ENCODE data around the gene CETP. TPM values are rescaled to one million over a fixed set of nuclear protein-coding genes. Genes with fewer than 3 reads are reported as not detected.

Gene CETP
- total RNA-seq, 1 donor from 2014 or later, result 0.16 TPM

GRCh38 chr16:57022445-57022844, 60.7 kb downstream of the CETP start:
- DNase-seq, result no peak

GRCh38 chr16:57023541-57024249, 61.9 kb downstream of the CETP start:
- TF ChIP-seq CTCF (IDR thresholded peaks at IDR 0.05; ENCODE audit: borderline replicate concordance), result no peak
- Histone ChIP-seq H3K36me3 (peaks cover 33% of the 10 kb centered on the region), H3K27ac (replicated peaks) (no peak overlapping the region), H3K9me3 (replicated peaks) (no peaks in the 10 kb centered on the region), H3K4me1 (no peaks in the 10 kb centered on the region), H3K27me3 (ENCODE audit: low read depth) (no peaks in the 10 kb centered on the region), H3K4me3 (no peak overlapping the region)
- DNase-seq, result no peak
- intact Hi-C loops (cut with micrococcal nuclease), result no loop called here

More at GRCh38 chr16:57022445-57022844, 60.7 kb downstream of the CETP start:
- no peaks in the 10 kb centered on the region for H3K4me1 ChIP-seq
- H3K27me3 ChIP-seq (ENCODE audit: low read depth), result no peaks in the 10 kb centered on the region
- H3K4me3 ChIP-seq, result no peak overlapping the region
- intact Hi-C loops (cut with micrococcal nuclease), result no loop called here
- no peak for TF ChIP-seq CTCF (IDR thresholded peaks at IDR 0.05; ENCODE audit: borderline replicate concordance)
- no peak overlapping the region for H3K27ac ChIP-seq (replicated peaks)
- no peaks in the 10 kb centered on the region for H3K9me3 ChIP-seq (replicated peaks)
- H3K36me3 ChIP-seq, result peaks cover 37% of the 10 kb centered on the region

- no peak for TF ChIP-seq CTCF (IDR thresholded peaks at IDR 0.05; ENCODE audit: borderline replicate concordance)
- Histone ChIP-seq H3K27me3 (ENCODE audit: low read depth) (no peaks in the 10 kb centered on the region), H3K4me3 (no peak overlapping the region), H3K36me3 (peaks cover 23% of the 10 kb centered on the region), H3K9me3 (replicated peaks) (no peaks in the 10 kb centered on the region), H3K27ac (replicated peaks) (no peak overlapping the region), H3K4me1 (no peaks in the 10 kb centered on the region)
- intact Hi-C loops (cut with micrococcal nuclease), result no loop called here
- DNase-seq, result no peak
These were observed 63.3 kb downstream of the CETP start for GRCh38 chr16:57024894-57025680.

GRCh38 chr16:57025941-57026777, 64.4 kb downstream of the CETP start:
- H3K27ac ChIP-seq (replicated peaks), result no peak overlapping the region
- intact Hi-C loops (cut with micrococcal nuclease), result no loop called here

More at GRCh38 chr16:57025941-57026777, 64.4 kb downstream of the CETP start:
- Histone ChIP-seq H3K4me1 (no peaks in the 10 kb centered on the region), H3K4me3 (no peak overlapping the region), H3K36me3 (peaks cover 17% of the 10 kb centered on the region), H3K27me3 (ENCODE audit: low read depth) (no peaks in the 10 kb centered on the region), H3K9me3 (replicated peaks) (no peaks in the 10 kb centered on the region)
- no peak for DNase-seq
- TF ChIP-seq CTCF (IDR thresholded peaks at IDR 0.05; ENCODE audit: borderline replicate concordance), result no peak
